Loucy (cell line): ENCODE measurements around the gene B3GALT6.

Source experiments
- CTCF ChIP-seq: fragments of 200-600 bp; sonication (generic); conservative IDR thresholded peaks from 2 replicates; pipeline ENCODE4 v1.5.1; 2014; ENCODE audit warnings: mild to moderate bottlenecking, antibody characterized with exemption, low read length
- EZH2phosphoT487 ChIP-seq: fragments of 200-600 bp; IDR thresholded peaks from 2 replicates; pipeline ENCODE4 v1.6.1; 2018; ENCODE audit warnings: antibody characterized with exemption, mild to moderate bottlenecking, moderate library complexity, borderline replicate concordance

DNA sequence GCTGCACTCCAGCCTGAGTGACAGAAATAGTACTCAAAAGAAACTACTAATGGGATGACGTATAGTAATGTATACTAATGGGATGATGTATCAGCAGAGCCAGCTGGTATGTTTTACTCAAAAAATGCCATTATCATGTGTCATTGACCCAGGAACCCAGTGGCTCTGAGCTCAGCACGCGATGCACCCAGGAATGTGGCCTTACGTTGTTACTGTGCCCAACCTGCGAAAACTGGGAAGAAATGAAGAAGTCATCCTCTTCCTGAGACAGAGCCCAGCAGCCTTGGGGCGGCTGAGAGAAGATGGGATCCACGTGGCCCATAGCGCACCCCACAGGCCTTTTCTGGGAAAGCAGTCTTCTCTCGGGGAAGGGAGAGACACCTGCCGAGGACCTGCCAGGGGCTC lies 32.8 kb downstream of the B3GALT6 start:
- TF ChIP-seq CTCF = peak; percentile 48
- no peak for TF ChIP-seq EZH2phosphoT487
